Progenitor cell of endocrine pancreas (in vitro differentiated cells): ENCODE measurements around the gene POC1B. TPM values are rescaled to one million over a fixed set of nuclear protein-coding genes. Genes with fewer than 3 reads are reported as not detected.

Source experiments
- DNase-seq: peaks from one replicate; pipeline ENCODE4 v3.0.0; 2021; ENCODE audit warnings: low spot score; ENCODE audit not compliant: unreplicated experiment
- H3K27ac Mint-ChIP-seq: 2 replicates; pipeline ENCODE4 v1.8.0; 2021; ENCODE audit warnings: mild to moderate bottlenecking, moderate library complexity, mixed read lengths
- H3K27me3 Mint-ChIP-seq: 2 replicates; pipeline ENCODE4 v1.8.0; 2021; ENCODE audit warnings: mixed read lengths
- H3K36me3 Mint-ChIP-seq: 2 replicates; pipeline ENCODE4 v1.8.0; 2022; ENCODE audit warnings: mixed read lengths; ENCODE audit not compliant: insufficient read depth
- H3K4me1 Mint-ChIP-seq: 2 replicates; pipeline ENCODE4 v1.8.0; 2021; ENCODE audit warnings: low read depth, mixed read lengths
- H3K4me3 Mint-ChIP-seq: 2 replicates; pipeline ENCODE4 v1.8.0; 2021; ENCODE audit warnings: low read depth, mild to moderate bottlenecking, moderate library complexity, mixed read lengths
- H3K9me3 Mint-ChIP-seq: 2 replicates; pipeline ENCODE4 v1.8.0; 2021; ENCODE audit warnings: low read depth, mixed read lengths
- CTCF ChIP-seq: fragments of 200-600 bp; sonication (generic); IDR thresholded peaks from one replicate; pipeline ENCODE4 v1.5.0; 2021; ENCODE audit warnings: antibody characterized with exemption, mild to moderate bottlenecking; ENCODE audit not compliant: unreplicated experiment
- total RNA-seq: library from RNA; stranded (reverse); gene quantifications from 2 replicates; pipeline ENCODE4 v1.2.1, GENCODE V29; 2021

POC1B gene
- total RNA-seq, 1 donor from 2014 or later, result 34.4 TPM

GRCh38 chr12:89497467-89497866 is 28.4 kb downstream of the POC1B start:
- Mint-ChIP-seq H3K4me3 (no peak overlapping the region), H3K27ac (peak overlapping the region; percentile 95), H3K9me3 (peaks cover 16% of the 10 kb centered on the region), H3K27me3 (no peaks in the 10 kb centered on the region), H3K4me1 (peaks cover 36% of the 10 kb centered on the region), H3K36me3 (peaks cover 49% of the 10 kb centered on the region)
- no peak for DNase-seq
- no peak for TF ChIP-seq CTCF

- Mint-ChIP-seq H3K36me3 (peaks cover 44% of the 10 kb centered on the region), H3K27me3 (no peaks in the 10 kb centered on the region), H3K4me1 (peaks cover 36% of the 10 kb centered on the region), H3K4me3 (no peak overlapping the region), H3K9me3 (peaks cover 11% of the 10 kb centered on the region), H3K27ac (peak overlapping the region; percentile 95)
- DNase-seq, result no peak
- no peak for TF ChIP-seq CTCF
Measured at GRCh38 chr12:89497005-89497404, 28.8 kb downstream of the POC1B start.

- peaks cover 28% of the 10 kb centered on the region for H3K36me3 Mint-ChIP-seq
Measured at GRCh38 chr12:89494411-89495231, 31.2 kb downstream of the POC1B start.

GRCh38 chr12:89493670-89494302 is 32.1 kb downstream of the POC1B start:
- Mint-ChIP-seq H3K36me3 (peaks cover 23% of the 10 kb centered on the region), H3K27ac (no peak overlapping the region), H3K4me3 (no peak overlapping the region), H3K4me1 (peaks cover 33% of the 10 kb centered on the region), H3K9me3 (no peaks in the 10 kb centered on the region), H3K27me3 (no peaks in the 10 kb centered on the region)
- no peak for TF ChIP-seq CTCF
- DNase-seq, result no peak

More at GRCh38 chr12:89494411-89495231, 31.2 kb downstream of the POC1B start:
- no peak overlapping the region for H3K27ac Mint-ChIP-seq
- no peaks in the 10 kb centered on the region for H3K9me3 Mint-ChIP-seq
- TF ChIP-seq CTCF, result no peak
- no peaks in the 10 kb centered on the region for H3K27me3 Mint-ChIP-seq
- H3K4me1 Mint-ChIP-seq, result peaks cover 36% of the 10 kb centered on the region
- no peak for DNase-seq
- H3K4me3 Mint-ChIP-seq, result no peak overlapping the region

GRCh38 chr12:89492883-89493282 is 33.0 kb downstream of the POC1B start:
- H3K4me3 Mint-ChIP-seq, result no peak overlapping the region
- H3K9me3 Mint-ChIP-seq, result no peaks in the 10 kb centered on the region
- TF ChIP-seq CTCF, result no peak
- H3K4me1 Mint-ChIP-seq, result peaks cover 25% of the 10 kb centered on the region
- no peaks in the 10 kb centered on the region for H3K27me3 Mint-ChIP-seq
- peaks cover 23% of the 10 kb centered on the region for H3K36me3 Mint-ChIP-seq
- no peak overlapping the region for H3K27ac Mint-ChIP-seq
- no peak for DNase-seq
